Muscle of arm (tissue), 14 donors: Measurements from ENCODE around the gene ITGA11. TPM values are rescaled to one million over a fixed set of nuclear protein-coding genes. Genes with fewer than 3 reads are reported as not detected.
A peak's percentile ranks its signal among the peaks of the same experiment; 100 is the strongest.

Experiments
- DNase-seq: peaks from one replicate; pipeline ENCODE4 v3.0.0-alpha.2; 2013
- long read RNA-seq, 11 donors: transcript quantifications; one replicate each; lab custom pipeline, GENCODE V29; 2026
- polyA plus RNA-seq, 12 donors: library from polyadenylated mRNA; unstranded; fragments of 120-200 nt; gene quantifications; one replicate each; pipeline ENCODE4 v1.2.1, GENCODE V29; 2013; ENCODE audit not compliant: insufficient read length in 12 of 12

ITGA11 gene
- 1 to 10 TPM in 11 of 12 donors, not detected in 1; 2.3 to 7.0 (median 3.7) TPM for polyA plus RNA-seq
- long read RNA-seq, donor 1 = 0 reads
- long read RNA-seq, donor 2, partial matches to known transcripts = 0 of 1 reads
- long read RNA-seq, donor 2, other reads (novel, unspliced or antisense) = 0 of 1 reads
- long read RNA-seq, donor 3 = 0 reads
- long read RNA-seq, donor 4 = 0 reads
- long read RNA-seq, donor 5, partial matches to known transcripts = 0 of 1 reads
- long read RNA-seq, donor 5, other reads (novel, unspliced or antisense) = 0 of 1 reads
- long read RNA-seq, donor 6 = 0 reads
- long read RNA-seq, donor 7 = 0 reads
- long read RNA-seq, donor 8 = 0 reads
- long read RNA-seq, donor 9 = 0 reads
- long read RNA-seq, donor 10 = 0 reads
- long read RNA-seq, donor 11 = 0 reads

DNA sequence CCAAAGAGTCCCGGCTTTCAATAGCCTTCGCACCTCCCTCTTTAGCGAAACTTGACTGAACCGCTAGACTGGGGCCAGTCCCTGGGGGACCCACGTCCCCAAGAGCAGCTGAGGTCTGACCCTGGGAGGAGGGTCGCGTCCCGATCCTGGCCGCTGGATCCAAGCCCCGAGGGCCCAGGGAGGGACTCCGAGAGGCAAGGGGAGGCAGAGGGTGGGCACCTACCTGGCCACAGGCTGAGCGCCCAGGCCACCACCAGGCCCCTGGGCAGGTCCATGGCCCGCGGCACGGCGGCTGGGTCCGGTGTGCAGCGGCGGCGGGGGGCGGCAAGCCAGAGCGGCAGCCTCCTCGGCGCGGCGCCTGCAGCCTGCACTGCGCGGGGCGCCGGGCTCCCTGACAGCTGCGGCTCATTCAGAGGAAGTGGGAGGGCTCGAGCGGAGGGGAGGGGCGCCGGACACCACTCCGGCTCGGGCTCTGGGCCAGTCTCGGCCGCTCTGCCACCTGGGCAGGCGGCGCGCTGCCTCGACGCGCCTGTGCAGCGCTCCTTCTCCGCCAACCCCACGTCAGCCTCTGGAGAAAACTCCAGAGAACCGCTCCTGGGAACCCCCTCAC lies at the start of gene ITGA11:
Gene ITGA11, minus strand, starts transcription at position 372 of the 610 bp plus-strand sequence. Its CDS starts 97 bp downstream, at position 275.
- DNase-seq = peak; percentile 60

- no peak for DNase-seq
Observed at GRCh38 chr15:68481321-68481720, 49.4 kb upstream of the ITGA11 start.

DNA sequence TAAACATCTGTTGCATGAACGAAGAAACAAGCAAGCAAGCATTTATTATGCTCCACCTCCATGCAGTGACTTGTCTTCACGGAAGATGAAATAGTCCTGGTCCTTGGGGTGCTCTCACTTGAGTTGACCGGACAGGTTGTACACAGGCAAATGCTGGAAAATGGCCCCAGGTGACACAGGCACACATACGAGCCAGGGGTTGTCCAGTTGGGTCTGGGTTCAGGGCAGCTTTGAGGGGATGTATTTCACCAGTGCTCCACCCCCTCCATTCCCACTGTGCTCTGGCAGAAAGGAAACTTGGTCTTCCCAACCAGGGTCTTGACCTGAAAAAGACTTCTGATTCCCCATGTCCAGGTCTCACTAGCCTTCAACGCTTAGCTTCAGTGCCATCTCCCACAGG lies 48.3 kb upstream of the ITGA11 start:
- DNase-seq = no peak

DNA sequence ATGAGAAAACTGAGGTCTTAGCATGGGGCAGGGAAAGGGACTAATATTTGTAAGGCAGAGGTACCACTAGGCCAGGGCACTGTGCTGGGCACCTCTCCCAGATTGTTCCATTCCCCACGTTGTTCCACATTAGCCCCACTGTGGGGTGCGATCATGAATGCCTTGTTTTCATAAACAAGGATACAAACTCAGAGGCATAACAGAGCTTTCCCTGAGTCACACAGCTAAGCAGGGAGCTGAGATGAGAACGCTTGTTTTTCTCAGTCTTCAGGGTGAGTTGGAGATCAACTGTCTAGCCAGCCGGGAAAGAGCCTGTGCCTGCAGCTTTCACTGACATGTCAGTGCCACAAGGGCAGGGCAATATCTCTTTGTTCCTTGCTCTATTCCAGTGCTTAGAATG lies 47.9 kb upstream of the ITGA11 start:
- no peak for DNase-seq

DNA sequence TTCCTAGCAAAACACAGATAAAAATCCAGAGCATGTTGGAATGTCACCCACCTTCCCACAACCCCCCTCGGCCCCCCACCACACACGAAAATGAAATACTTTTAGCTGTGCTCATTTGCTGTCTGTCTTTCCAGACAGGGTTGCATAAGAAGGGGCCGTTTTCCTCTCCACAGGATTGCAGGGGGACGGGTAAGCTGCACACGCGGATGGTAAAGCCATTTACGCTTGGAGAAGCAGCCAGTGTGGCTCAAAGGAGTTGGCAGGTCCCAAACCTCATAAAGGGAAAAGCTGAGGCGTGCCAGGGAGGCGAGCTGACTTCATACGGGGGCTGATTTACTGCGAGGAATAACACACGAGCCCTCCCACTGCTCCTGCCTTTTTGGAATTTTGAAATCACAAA lies 47.4 kb upstream of the ITGA11 start:
- DNase-seq = peak; percentile 60

GRCh38 chr15:68478853-68479252 lies 46.9 kb upstream of the ITGA11 start:
- DNase-seq = no peak

DNA sequence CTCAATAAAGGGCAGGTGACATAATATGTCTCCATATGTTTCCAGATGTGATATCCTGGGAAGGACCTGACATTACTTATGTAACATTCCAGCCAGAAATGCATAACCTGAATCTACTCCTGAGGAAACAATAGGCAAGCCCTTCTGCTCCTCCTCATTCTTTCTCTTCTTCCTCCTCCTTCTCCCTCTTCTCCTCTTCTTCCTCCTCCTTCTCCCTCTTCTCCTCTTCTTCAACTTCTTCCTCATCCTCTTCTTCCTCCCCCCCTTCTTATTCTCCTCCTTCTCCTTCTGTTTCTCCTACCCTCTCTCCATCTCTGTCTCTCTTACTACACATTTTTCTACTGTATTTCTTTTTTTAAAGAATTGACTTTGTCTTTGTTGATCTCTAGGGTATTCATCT lies 43.5 kb upstream of the ITGA11 start:
- no peak for DNase-seq

GRCh38 chr15:68471541-68471940 lies 39.6 kb upstream of the ITGA11 start:
- no peak for DNase-seq

- DNase-seq = no peak
Observed at GRCh38 chr15:68470976-68471375, 39.0 kb upstream of the ITGA11 start.

GRCh38 chr15:68470049-68470742 lies 38.2 kb upstream of the ITGA11 start:
- DNase-seq = no peak

GRCh38 chr15:68469162-68470048 lies 37.4 kb upstream of the ITGA11 start:
- no peak for DNase-seq

GRCh38 chr15:68466876-68467275 lies 34.9 kb upstream of the ITGA11 start:
- no peak for DNase-seq

- DNase-seq = no peak
Observed at GRCh38 chr15:68465861-68466560, 34.0 kb upstream of the ITGA11 start.

DNA sequence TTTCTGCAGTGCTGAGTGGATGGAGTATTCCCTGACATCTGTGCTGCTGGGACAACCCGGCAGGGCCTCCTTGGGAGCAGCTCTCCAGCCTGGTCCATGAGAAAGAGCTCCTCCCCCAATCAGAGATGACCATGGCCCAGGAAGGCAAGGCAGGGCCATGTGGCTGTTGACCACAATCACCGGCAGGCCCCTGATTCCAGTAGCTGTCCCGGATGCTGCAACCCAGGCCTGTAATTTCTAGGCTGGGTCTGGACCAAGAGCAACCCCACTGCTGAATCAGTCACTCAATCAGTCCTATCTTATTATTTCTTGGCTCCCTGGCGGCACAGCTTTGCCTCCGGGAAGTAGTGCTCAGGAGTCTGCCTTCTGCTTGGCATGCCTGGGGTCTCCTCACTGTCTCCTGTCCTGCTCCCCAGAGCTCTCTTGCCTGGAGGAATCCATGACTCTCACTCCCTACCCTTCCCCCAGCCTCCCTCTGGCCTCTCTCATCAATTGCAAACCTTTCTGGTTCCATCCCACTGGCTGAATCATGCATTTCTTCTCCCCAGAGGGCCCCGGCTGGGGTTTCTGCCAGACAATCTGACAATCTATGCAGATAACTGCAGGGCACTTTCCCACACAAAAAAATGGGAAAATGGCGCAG lies 32.6 kb upstream of the ITGA11 start:
- DNase-seq = no peak

GRCh38 chr15:68463996-68464395 lies 32.0 kb upstream of the ITGA11 start:
- DNase-seq = no peak

GRCh38 chr15:68463444-68463843 lies 31.5 kb upstream of the ITGA11 start:
- no peak for DNase-seq

DNA sequence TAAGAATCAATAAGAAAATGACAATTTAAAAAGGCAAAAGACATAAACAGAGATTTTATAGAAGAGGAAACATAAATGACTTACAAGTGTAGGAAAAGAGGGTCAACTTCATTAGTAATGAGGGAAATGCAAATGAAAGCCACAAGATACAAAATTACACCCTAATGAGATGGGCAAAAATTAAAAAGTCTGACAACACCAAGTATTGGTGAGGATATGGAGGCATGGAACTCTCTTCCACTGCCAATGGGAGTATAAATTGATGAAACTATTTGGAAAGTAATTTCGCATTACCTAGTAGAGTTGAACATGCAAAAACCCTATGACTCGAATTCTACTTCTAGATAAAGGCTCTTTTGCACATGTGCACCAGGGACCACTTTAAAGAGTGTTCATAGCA lies 28.2 kb upstream of the ITGA11 start:
- no peak for DNase-seq

GRCh38 chr15:68450192-68450591 lies 18.2 kb upstream of the ITGA11 start:
- no peak for DNase-seq

DNA sequence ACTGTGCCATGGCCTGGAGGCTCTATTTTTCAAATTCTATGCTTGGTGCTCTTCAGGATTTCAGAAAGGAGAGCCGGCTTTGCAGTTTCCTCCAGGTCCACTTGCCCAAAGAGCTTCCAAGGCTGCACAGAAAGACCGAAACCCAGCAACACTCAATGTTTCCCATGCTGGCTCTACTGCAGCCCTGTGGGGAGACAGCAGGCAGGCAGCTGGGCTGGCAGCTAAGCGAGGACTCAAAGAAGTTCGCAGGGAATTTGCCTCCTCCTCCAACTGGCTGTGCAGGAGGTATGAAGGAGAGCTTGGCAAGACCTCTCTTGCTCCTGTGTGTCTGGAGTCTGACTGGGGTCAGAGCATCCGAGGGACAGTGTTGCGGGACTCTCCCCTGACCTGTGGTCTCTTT lies 17.4 kb upstream of the ITGA11 start:
- no peak for DNase-seq

DNA sequence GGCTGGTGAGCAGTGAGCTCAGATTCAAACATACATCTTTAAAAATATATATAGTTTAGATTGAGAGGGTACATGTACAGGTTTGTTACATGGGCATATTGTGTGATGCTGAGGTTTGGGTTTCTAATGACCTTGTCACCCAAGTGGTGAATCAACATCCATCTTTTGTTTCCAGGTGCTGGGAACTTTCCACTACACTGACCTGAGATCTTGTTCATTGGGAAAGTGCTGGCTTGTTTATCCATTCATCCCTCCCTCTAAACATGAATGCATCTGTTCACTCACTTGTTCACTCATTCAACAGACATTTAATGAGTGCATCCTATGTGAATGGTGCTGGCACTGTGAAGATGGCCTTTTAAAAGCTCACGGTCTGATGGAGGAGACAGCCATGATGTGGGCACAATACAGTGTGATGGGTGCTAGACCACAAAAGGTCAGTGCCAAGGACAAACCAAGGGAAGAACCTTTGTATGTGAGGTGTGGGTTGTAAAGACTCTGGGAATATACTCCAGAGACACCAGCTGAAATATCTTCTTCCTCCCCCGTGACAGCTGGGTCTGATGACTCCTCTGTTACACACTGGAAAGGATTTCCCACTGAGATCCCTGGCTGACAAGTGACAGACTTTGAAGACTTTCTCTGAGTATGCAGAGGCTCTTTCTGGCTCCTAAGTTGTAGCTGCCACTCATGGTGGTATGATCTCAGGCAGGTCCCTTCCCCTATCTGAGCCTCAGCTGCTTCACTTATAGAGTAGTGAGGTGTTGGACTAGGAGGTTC lies 16.2 kb upstream of the ITGA11 start:
- DNase-seq = no peak
